Lower lobe of right lung (tissue), 2 donors: ENCODE results near the gene PIAS4. TPM values are rescaled to one million over a fixed set of nuclear protein-coding genes. Genes with fewer than 3 reads are reported as not detected.

Experiments
- ATAC-seq, 2 donors: fragments of 200-7000 bp; cut with Tn5 transposase; one replicate each; pipeline ENCODE4 v1.9.1; 2020 to 2022; ENCODE audit warnings: mild to moderate bottlenecking in 2 of 2, moderate library complexity in 2 of 2
- DNase-seq: peaks from one replicate; pipeline ENCODE4 v3.0.0-alpha.2; 2020
- H3K27ac ChIP-seq: fragments of 200-600 bp; one replicate; pipeline ENCODE4 v1.8.0; 2022
- H3K27me3 ChIP-seq: fragments of 200-600 bp; one replicate; pipeline ENCODE4 v1.8.0; 2022; ENCODE audit warnings: low read depth
- H3K36me3 ChIP-seq: fragments of 200-600 bp; one replicate; pipeline ENCODE4 v1.8.0; 2022; ENCODE audit warnings: mild to moderate bottlenecking
- H3K4me1 ChIP-seq: fragments of 200-600 bp; one replicate; pipeline ENCODE4 v1.8.0; 2022
- H3K4me3 ChIP-seq: fragments of 200-600 bp; one replicate; pipeline ENCODE4 v1.8.0; 2022; ENCODE audit warnings: mild to moderate bottlenecking
- H3K9me3 ChIP-seq: fragments of 200-600 bp; one replicate; pipeline ENCODE4 v1.8.0; 2022
- CTCF ChIP-seq: fragments of 200-600 bp; IDR thresholded peaks from one replicate; pipeline ENCODE4 v1.8.0; 2022; ENCODE audit warnings: antibody characterized with exemption, mild to moderate bottlenecking
- intact Hi-C: fragments of 100-400 bp; cut with DNase I; formaldehyde crosslinking; loops from one replicate; pipeline ENCODE4 v1.11.0; 2022
- total RNA-seq: library from RNA; stranded (reverse); fragmentation: NEBNext Ultra II Directional; extraction: Animal tissue kit (Norgen Biotek cat#: 25700); gene quantifications from one replicate; pipeline ENCODE4 v1.2.1, GENCODE V29; 2021
- donor health status: DM: no; HTN: yes; CAD: no; lungs with severe emphysema.

The PIAS4 gene
- total RNA-seq, 1 donor from 2014 or later, result 27.6 TPM

DNA sequence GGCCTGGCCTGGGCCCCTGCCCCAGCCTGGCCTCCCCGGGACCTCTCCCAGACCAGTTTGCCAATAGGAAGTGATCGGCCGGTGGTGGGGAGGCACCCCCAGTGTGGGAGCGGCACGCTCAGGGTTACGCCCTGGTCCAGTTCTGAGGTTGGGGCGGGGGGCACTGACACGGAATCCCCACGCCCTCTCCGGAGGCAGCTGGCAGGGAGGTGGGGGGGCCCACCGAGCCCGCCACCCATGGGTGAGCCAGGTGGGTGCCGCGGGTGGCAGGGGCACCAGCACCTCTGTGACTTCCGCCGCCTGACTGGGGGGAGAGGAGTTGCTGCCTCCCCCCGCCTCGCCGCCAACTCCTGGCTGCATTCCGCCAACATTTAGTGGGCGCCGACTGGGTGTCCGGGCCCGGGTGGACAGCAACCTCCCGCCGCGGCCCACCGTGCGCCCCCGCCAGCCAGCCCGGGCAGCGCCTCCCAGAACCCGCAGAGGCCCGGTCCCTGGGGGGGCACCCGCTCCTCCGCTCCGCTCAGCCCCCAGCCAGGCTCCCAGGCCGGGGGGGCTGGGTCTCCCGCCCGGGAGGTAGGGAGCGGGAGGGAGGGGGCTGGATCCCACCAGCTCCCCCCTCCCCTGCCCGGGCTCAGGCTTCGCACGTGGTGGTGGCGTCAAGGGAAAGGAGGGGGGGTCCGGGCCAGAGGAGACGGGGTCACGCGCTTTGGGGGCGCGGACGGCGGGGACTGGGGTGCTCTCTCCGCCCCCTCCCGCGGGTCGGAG lies 57.1 kb downstream of the PIAS4 start:
- intact Hi-C loops, result no loop called here
- Histone ChIP-seq H3K36me3 (peaks cover 6% of the 10 kb centered on the region), H3K4me1 (peaks cover 64% of the 10 kb centered on the region)

DNA sequence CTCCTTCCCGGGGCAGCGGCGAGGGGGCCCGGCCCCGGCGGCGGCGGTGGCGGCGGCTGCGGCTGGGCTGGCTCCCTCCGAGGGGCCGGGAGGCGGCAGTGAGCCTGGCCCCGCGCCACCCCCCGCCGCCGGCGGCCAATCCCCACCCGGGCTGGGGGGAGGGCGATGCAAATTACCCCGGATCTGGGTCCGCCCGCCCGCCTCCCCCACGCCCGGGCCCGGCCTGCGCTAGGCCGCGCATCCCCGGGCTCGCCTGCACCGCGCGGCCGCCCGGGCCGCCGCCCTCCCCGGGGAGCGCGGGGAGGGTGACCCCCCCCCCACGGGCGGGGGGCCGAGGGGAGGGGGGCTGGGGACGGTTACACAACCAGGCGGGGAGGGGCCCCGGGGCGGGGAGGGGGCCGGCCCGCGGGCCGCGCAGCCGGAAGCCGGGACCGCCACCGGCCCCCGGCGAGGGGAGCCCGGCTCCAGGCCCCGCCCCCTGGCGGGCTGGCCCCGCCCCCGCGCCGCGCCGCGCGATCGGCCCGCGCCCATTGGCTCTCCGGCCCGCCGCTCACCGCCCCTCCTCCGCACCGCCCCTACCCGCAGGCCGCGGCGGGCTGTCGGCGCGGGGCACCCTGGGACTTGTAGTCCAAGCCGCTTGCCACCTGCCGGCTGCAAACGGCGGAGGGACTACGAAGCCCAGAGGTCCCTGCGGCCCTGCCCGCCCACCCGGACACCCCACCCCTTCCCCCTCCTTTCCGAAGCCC lies 58.1 kb downstream of the PIAS4 start:
- peak; percentile 82 to 90 for ATAC-seq
- peaks cover 6% of the 10 kb centered on the region for H3K36me3 ChIP-seq
- TF ChIP-seq CTCF, result no peak
- no peaks in the 10 kb centered on the region for H3K9me3 ChIP-seq
- intact Hi-C loops, result no loop called here
- H3K4me1 ChIP-seq, result peaks cover 57% of the 10 kb centered on the region
- peak overlapping the region; percentile 88 for H3K4me3 ChIP-seq
- H3K27me3 ChIP-seq, result no peaks in the 10 kb centered on the region
- peak; percentile 97 for DNase-seq
- H3K27ac ChIP-seq, result no peak overlapping the region

More for the DNA sequence above, 57.1 kb downstream of the PIAS4 start:
- Histone ChIP-seq H3K9me3 (no peaks in the 10 kb centered on the region), H3K4me3 (peak overlapping the region; percentile 81), H3K27ac (peak overlapping the region; percentile 91), H3K27me3 (no peaks in the 10 kb centered on the region)
- ATAC-seq, result no peak
- TF ChIP-seq CTCF, result no peak
- peak; percentile 78 for DNase-seq

- Histone ChIP-seq H3K9me3 (no peaks in the 10 kb centered on the region), H3K27me3 (no peaks in the 10 kb centered on the region), H3K4me3 (peak overlapping the region; percentile 88), H3K4me1 (peaks cover 51% of the 10 kb centered on the region), H3K27ac (peak overlapping the region; percentile 94), H3K36me3 (peaks cover 6% of the 10 kb centered on the region)
- no peak for ATAC-seq
- TF ChIP-seq CTCF, result no peak
- DNase-seq, result no peak
- intact Hi-C loops, result no loop called here
Observed at GRCh38 chr19:4066176-4066606, 58.7 kb downstream of the PIAS4 start.

DNA sequence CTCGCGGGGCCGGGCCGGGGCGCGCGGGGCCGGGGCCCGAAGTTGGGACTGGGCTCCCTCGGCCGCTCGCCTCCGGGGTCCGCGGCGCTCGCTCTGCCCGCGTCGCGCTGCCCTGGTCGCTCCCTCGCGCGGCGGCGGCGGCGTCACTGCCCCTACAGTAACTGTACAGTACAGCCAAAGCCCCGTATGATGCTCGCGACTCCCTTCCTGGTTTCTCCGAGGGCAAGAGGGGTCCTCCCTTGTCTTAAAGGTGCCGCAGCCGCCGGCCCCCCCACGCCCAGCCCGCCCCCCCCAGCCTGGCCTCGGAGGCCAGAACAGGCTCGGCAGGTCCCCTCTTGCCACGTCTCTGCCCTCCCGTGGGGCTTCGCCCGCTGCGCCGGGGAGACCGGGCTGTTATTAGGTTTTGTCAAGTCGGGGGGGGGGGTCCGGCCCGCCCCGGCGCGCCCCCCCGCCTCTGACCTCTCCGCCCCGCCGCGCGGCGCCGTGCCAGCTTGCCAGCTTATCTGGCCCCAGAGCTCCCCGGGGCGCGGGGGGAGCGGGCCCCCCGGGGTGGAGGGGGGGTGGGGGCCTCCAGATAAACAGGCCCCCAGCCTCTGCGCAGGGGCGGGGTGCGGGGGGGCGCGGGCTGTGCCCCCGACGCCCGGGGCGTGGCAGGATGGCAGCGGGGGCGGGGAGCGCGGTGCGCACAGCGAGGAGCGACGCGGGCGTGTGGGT lies 59.3 kb downstream of the PIAS4 start, which contains the start of gene ZBTB7A:
TSS of gene ZBTB7A (minus strand) at position 218 of the 714 bp plus-strand sequence. CDS start 11,667 bp downstream, outside the sequence.
- no peak for TF ChIP-seq CTCF
- Histone ChIP-seq H3K4me1 (peaks cover 44% of the 10 kb centered on the region), H3K36me3 (peaks cover 6% of the 10 kb centered on the region), H3K9me3 (no peaks in the 10 kb centered on the region), H3K4me3 (peak within 1 kb of the TSS; percentile 88), H3K27me3 (no peaks in the 10 kb centered on the region), H3K27ac (peak within 1 kb of the TSS; percentile 94)
- intact Hi-C loops, result no loop called here
- DNase-seq (peak; percentile 94), ATAC-seq (peak; percentile 63 to 64)

- peak; percentile 1 to 5 for ATAC-seq
- Histone ChIP-seq H3K36me3 (peaks cover 6% of the 10 kb centered on the region), H3K27me3 (no peaks in the 10 kb centered on the region), H3K4me3 (peak overlapping the region; percentile 88), H3K27ac (peak overlapping the region; percentile 94), H3K4me1 (peaks cover 38% of the 10 kb centered on the region), H3K9me3 (no peaks in the 10 kb centered on the region)
- intact Hi-C loops, result no loop called here
- TF ChIP-seq CTCF, result no peak
- peak; percentile 67 for DNase-seq
Observed at GRCh38 chr19:4067396-4068046, 60.0 kb downstream of the PIAS4 start.
